Liver (tissue), 3 donors: Measurements from ENCODE around the gene ICAM4.
"Not testable (repeated sequence)": the region's sequence is repeated elsewhere in the genome, so short reads cannot be mapped to it uniquely, and the experiment has no call there.

Source experiments
- CTCF ChIP-seq: fragments of 150-350 bp; IDR thresholded peaks from 2 replicates; pipeline ENCODE4 v1.5.1; 2017; ENCODE audit warnings: improper control_type of control experiment, low read depth, low read length; ENCODE audit not compliant: missing input control
- FOXA1 ChIP-seq: IDR thresholded peaks from 2 replicates; pipeline ENCODE4 v1.6.1; 2016; ENCODE audit warnings: antibody characterized with exemption
- HNF4A ChIP-seq, 2 donors: conservative IDR thresholded peaks; 2 replicates each; pipeline ENCODE4 v1.6.1; 2016; ENCODE audit warnings: antibody characterized with exemption in 2 of 2, mild to moderate bottlenecking in 2 of 2
- MAX ChIP-seq: IDR thresholded peaks from 2 replicates; pipeline ENCODE4 v1.6.1; 2016; ENCODE audit warnings: antibody characterized with exemption
- RAD21 ChIP-seq, 2 donors: IDR thresholded peaks; 2 replicates each; pipeline ENCODE4 v1.6.1; 2016; ENCODE audit warnings: antibody characterized with exemption in 2 of 2, mild to moderate bottlenecking in 2 of 2
- REST ChIP-seq: IDR thresholded peaks from 2 replicates; pipeline ENCODE4 v1.6.1; 2016; ENCODE audit warnings: antibody characterized with exemption, mild to moderate bottlenecking
- RXRA ChIP-seq, 2 donors: IDR thresholded peaks; 2 replicates each; pipeline ENCODE4 v1.6.1; 2017 to 2018; ENCODE audit warnings: antibody characterized with exemption in 2 of 2, mild to moderate bottlenecking in 1 of 2
- TAF1 ChIP-seq: conservative IDR thresholded peaks from 2 replicates; pipeline ENCODE4 v1.6.1; 2016; ENCODE audit warnings: antibody characterized with exemption, mild to moderate bottlenecking
- YY1 ChIP-seq: IDR thresholded peaks from 2 replicates; pipeline ENCODE4 v1.6.1; 2016; ENCODE audit warnings: antibody characterized with exemption, mild to moderate bottlenecking
- TF ChIP-seq, protein P1 (sequence below): IDR thresholded peaks from 2 replicates; pipeline ENCODE4 v1.6.1; 2016; ENCODE audit warnings: antibody characterized with exemption
- TF ChIP-seq, protein P2 (sequence below): IDR thresholded peaks from 2 replicates; pipeline ENCODE4 v1.6.1; 2016; ENCODE audit warnings: antibody characterized with exemption
- donor health status: healthy.
- donor health status: healthy.

DNA sequence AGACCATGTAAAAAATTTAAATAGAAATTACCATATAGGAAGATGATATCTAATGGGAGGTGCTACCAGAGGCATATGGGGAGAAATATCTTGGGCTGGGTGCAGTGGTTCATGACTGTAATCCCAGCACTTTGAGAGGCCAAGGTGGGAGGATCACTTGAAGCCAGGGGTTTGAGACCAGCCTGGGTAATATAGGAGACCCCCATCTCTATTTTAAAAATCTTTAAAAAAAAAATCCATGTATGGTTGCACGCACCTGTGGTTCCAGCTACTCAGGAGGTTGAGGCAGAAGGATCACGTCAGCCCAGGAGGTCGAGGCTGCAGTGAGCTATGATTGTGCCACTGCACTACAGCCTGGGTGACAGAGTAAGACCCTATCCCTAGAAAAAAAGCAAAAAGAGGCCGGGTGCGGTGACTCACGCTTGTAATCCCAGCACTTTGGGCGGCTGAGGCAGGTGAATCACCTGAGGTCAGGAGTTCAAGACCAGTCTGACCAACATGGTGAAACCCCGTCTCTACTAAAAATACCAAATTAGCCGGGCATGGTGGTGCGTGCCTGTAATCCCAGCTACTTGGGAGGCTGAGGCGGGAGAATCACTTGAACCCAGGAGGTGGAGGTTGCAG lies 44.8 kb upstream of the ICAM4 start:
- TF ChIP-seq REST; MAX; CTCF; FOXA1; TAF1; RXRA (IDR thresholded peaks at IDR 0.05); YY1; HNF4A (conservative IDR thresholded peaks at IDR 0.05); RAD21 (IDR thresholded peaks at IDR 0.05): not testable (repeated sequence)
- TF ChIP-seq, protein P1, sequence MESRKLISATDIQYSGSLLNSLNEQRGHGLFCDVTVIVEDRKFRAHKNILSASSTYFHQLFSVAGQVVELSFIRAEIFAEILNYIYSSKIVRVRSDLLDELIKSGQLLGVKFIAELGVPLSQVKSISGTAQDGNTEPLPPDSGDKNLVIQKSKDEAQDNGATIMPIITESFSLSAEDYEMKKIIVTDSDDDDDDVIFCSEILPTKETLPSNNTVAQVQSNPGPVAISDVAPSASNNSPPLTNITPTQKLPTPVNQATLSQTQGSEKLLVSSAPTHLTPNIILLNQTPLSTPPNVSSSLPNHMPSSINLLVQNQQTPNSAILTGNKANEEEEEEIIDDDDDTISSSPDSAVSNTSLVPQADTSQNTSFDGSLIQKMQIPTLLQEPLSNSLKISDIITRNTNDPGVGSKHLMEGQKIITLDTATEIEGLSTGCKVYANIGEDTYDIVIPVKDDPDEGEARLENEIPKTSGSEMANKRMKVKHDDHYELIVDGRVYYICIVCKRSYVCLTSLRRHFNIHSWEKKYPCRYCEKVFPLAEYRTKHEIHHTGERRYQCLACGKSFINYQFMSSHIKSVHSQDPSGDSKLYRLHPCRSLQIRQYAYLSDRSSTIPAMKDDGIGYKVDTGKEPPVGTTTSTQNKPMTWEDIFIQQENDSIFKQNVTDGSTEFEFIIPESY, result not testable (repeated sequence)
- TF ChIP-seq, protein P2, sequence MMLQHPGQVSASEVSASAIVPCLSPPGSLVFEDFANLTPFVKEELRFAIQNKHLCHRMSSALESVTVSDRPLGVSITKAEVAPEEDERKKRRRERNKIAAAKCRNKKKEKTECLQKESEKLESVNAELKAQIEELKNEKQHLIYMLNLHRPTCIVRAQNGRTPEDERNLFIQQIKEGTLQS, result not testable (repeated sequence)
